NB4 (cell line): ENCODE data around the gene SMYD3.
"Not testable (repeated sequence)": the region's sequence is repeated elsewhere in the genome, so short reads cannot be mapped to it uniquely, and the experiment has no call there.

ENCODE experiments used
- DNase-seq: peaks from one replicate; pipeline ENCODE4 v3.0.0; 2010; ENCODE audit warnings: low read depth
- H3K4me3 ChIP-seq: one replicate; pipeline ENCODE4 v1.5.1; 2011; ENCODE audit warnings: mild to moderate bottlenecking, low read depth, low read length, moderate library complexity
- MAX ChIP-seq: IDR thresholded peaks from 2 replicates; pipeline ENCODE4 v1.6.1; 2011; ENCODE audit warnings: low read depth, low read length
- MYC ChIP-seq: IDR thresholded peaks from 2 replicates; pipeline ENCODE4 v1.6.1; 2011; ENCODE audit warnings: low read depth, low read length
- POLR2A ChIP-seq: IDR thresholded peaks from 2 replicates; pipeline ENCODE4 v1.6.1; 2011; ENCODE audit warnings: mild to moderate bottlenecking; ENCODE audit not compliant: insufficient read length; ENCODE audit errors: extremely low read depth
- TF ChIP-seq, protein P1 (sequence below): IDR thresholded peaks from one replicate; pipeline ENCODE4 v1.5.1; 2012; ENCODE audit warnings: low read depth, low read length

SMYD3 gene

DNA sequence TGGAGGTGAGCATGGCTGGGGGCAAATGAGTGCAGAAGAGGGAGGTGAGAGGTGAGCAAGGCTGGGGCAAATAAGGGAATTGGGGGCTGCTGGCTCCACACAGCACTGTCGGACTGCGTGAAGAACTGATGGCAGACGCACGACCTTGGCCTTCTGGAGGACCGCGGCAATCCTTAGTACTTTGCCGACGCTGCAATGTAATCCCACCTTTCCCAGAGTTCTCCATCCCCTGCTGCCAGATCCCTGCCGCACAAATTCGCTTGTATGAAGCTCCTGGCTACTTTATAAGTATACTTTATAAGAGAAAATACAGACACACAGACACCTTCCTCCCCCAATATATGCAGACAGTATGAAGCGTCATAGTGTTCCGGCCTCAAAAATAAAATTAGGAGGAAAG lies 472.4 kb downstream of the SMYD3 start:
- DNase-seq, result no peak
- H3K4me3 ChIP-seq, result no peak overlapping the region
- no peak for TF ChIP-seq MYC
- TF ChIP-seq POLR2A, result no peak
- TF ChIP-seq, protein P1, sequence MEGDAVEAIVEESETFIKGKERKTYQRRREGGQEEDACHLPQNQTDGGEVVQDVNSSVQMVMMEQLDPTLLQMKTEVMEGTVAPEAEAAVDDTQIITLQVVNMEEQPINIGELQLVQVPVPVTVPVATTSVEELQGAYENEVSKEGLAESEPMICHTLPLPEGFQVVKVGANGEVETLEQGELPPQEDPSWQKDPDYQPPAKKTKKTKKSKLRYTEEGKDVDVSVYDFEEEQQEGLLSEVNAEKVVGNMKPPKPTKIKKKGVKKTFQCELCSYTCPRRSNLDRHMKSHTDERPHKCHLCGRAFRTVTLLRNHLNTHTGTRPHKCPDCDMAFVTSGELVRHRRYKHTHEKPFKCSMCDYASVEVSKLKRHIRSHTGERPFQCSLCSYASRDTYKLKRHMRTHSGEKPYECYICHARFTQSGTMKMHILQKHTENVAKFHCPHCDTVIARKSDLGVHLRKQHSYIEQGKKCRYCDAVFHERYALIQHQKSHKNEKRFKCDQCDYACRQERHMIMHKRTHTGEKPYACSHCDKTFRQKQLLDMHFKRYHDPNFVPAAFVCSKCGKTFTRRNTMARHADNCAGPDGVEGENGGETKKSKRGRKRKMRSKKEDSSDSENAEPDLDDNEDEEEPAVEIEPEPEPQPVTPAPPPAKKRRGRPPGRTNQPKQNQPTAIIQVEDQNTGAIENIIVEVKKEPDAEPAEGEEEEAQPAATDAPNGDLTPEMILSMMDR, result no peak
- TF ChIP-seq MAX, result no peak

GRCh38 chr1:246032984-246033383 lies 474.1 kb downstream of the SMYD3 start:
- no peak overlapping the region for H3K4me3 ChIP-seq
- TF ChIP-seq POLR2A (no peak), MAX (no peak), MYC (no peak)
- TF ChIP-seq, protein P1, result no peak
- DNase-seq, result no peak

GRCh38 chr1:246032031-246032551 lies 475.0 kb downstream of the SMYD3 start:
- no peak overlapping the region for H3K4me3 ChIP-seq
- no peak for DNase-seq
- TF ChIP-seq MYC (no peak), POLR2A (no peak), MAX (no peak)
- TF ChIP-seq, protein P1, result no peak

GRCh38 chr1:246029616-246030015 lies 477.5 kb downstream of the SMYD3 start:
- H3K4me3 ChIP-seq, result no peak overlapping the region
- no peak for DNase-seq
- TF ChIP-seq, protein P1, result no peak

DNA sequence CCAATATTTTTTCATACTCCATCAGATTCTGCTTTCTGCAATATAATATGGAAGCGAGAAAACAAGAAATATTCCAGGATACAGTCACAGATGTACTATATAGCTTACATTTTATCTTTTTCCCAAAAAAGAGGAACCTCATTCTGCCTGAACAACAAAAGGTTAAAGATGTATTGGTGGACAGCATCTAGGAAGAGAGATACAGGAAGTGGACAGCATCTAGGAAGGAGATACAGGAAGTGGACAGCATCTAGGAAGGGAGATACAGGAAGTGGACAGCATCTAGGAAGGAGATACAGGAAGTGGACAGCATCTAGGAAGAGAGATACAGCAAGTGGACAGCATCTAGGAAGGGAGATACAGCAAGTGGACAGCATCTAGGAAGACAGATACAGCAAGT lies 483.0 kb downstream of the SMYD3 start:
- not testable (repeated sequence) for H3K4me3 ChIP-seq
- peak; percentile 18 for DNase-seq

GRCh38 chr1:246020211-246020954 lies 486.7 kb downstream of the SMYD3 start:
- DNase-seq, result peak; percentile 60
- H3K4me3 ChIP-seq, result no peak overlapping the region
- TF ChIP-seq MAX (no peak), POLR2A (no peak), MYC (no peak)
- TF ChIP-seq, protein P1, result no peak
